ENCODE data around the gene LRRC2.

The LRRC2 gene

DNA sequence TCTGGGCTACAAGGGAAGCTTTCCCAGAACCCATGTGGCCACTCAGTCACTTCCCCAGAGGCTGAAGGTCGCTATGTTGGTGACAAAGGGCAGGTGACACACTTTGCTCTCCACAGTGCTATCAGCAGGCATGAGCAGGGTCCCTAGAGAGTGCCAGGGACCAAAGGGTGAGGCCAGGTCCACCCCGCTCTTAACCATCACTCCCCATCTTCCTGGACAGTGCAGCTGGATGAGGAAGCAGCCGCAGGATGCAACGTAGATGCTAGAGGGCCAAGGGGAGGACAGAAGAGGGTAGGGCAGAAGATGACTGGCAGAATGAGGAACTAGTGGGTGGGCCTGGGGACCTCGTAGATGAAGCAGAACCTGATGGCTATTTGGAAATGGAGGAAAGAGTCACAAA, 87.8 kb downstream of the LRRC2 start:
- TF ChIP-seq CTCF (IDR thresholded peaks at IDR 0.05; ENCODE audit: control insufficient read depth, insufficient read depth, low read depth, low read length, missing control alignments), result no peak
- DNase-seq (ENCODE audit: low read depth), result no peak
- H3K4me3 ChIP-seq (ENCODE audit: control insufficient read depth, low read depth, low read length), result no peak overlapping the region

GRCh38 chr3:46477756-46478155, 88.3 kb downstream of the LRRC2 start:
- TF ChIP-seq CTCF (IDR thresholded peaks at IDR 0.05; ENCODE audit: control insufficient read depth, insufficient read depth, low read depth, low read length, missing control alignments), result no peak
- DNase-seq (ENCODE audit: low read depth), result no peak

GRCh38 chr3:46477145-46477544, 89.0 kb downstream of the LRRC2 start:
- DNase-seq (ENCODE audit: low read depth), result no peak
- TF ChIP-seq CTCF (IDR thresholded peaks at IDR 0.05; ENCODE audit: control insufficient read depth, insufficient read depth, low read depth, low read length, missing control alignments), result no peak

More at GRCh38 chr3:46477756-46478155, 88.3 kb downstream of the LRRC2 start:
- no peak overlapping the region for H3K4me3 ChIP-seq (ENCODE audit: control insufficient read depth, low read depth, low read length)

GRCh38 chr3:46472736-46473135, 93.4 kb downstream of the LRRC2 start:
- no peak for DNase-seq (ENCODE audit: low read depth)
- TF ChIP-seq CTCF (IDR thresholded peaks at IDR 0.05; ENCODE audit: control insufficient read depth, insufficient read depth, low read depth, low read length, missing control alignments), result no peak

More at GRCh38 chr3:46477145-46477544, 89.0 kb downstream of the LRRC2 start:
- H3K4me3 ChIP-seq (ENCODE audit: control insufficient read depth, low read depth, low read length), result no peak overlapping the region

GRCh38 chr3:46471371-46471914, 94.7 kb downstream of the LRRC2 start:
- TF ChIP-seq CTCF (IDR thresholded peaks at IDR 0.05; ENCODE audit: control insufficient read depth, insufficient read depth, low read depth, low read length, missing control alignments), result no peak
- H3K4me3 ChIP-seq (ENCODE audit: control insufficient read depth, low read depth, low read length), result no peak overlapping the region
- no peak for DNase-seq (ENCODE audit: low read depth)

More at GRCh38 chr3:46472736-46473135, 93.4 kb downstream of the LRRC2 start:
- no peak overlapping the region for H3K4me3 ChIP-seq (ENCODE audit: control insufficient read depth, low read depth, low read length)

DNA sequence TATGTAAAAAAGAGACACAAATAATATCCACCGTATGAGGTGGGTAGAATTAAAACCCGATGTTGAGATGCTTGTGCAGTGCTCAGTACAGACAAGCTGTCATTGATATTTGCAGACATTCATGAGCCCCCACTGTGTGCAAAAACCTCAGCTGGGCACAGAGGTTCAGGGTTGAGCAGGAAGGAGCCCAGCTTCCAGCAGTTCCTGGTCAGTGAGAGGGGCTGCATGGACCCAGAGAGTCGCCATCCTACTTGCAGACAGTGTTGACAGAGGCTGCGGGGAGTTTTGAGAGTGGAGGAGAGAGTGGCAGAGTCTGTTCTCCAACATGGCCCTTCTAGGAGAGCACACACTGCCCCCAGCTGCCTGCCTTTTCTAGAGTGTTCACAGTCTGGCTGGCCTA, 95.3 kb downstream of the LRRC2 start:
- no peak for TF ChIP-seq CTCF (IDR thresholded peaks at IDR 0.05; ENCODE audit: control insufficient read depth, insufficient read depth, low read depth, low read length, missing control alignments)
- H3K4me3 ChIP-seq (ENCODE audit: control insufficient read depth, low read depth, low read length), result no peak overlapping the region
- DNase-seq (ENCODE audit: low read depth), result no peak
